ENCODE measurements around the gene AFF3.

The AFF3 gene

GRCh38 chr2:99771681-99772333, 370.6 kb downstream of the AFF3 start:
- H3K9me3 ChIP-seq (ENCODE audit: severe bottlenecking), result no peaks in the 10 kb centered on the region
- ATAC-seq (ENCODE audit: low read depth) (no peak), DNase-seq (ENCODE audit: low spot score) (no peak)
- no peak overlapping the region for H3K27ac ChIP-seq (ENCODE audit: poor library complexity, severe bottlenecking)
- H3K4me3 ChIP-seq (ENCODE audit: severe bottlenecking), result no peak overlapping the region
- TF ChIP-seq, protein P1, sequence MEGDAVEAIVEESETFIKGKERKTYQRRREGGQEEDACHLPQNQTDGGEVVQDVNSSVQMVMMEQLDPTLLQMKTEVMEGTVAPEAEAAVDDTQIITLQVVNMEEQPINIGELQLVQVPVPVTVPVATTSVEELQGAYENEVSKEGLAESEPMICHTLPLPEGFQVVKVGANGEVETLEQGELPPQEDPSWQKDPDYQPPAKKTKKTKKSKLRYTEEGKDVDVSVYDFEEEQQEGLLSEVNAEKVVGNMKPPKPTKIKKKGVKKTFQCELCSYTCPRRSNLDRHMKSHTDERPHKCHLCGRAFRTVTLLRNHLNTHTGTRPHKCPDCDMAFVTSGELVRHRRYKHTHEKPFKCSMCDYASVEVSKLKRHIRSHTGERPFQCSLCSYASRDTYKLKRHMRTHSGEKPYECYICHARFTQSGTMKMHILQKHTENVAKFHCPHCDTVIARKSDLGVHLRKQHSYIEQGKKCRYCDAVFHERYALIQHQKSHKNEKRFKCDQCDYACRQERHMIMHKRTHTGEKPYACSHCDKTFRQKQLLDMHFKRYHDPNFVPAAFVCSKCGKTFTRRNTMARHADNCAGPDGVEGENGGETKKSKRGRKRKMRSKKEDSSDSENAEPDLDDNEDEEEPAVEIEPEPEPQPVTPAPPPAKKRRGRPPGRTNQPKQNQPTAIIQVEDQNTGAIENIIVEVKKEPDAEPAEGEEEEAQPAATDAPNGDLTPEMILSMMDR (IDR thresholded peaks at IDR 0.05; ENCODE audit: poor library complexity, severe bottlenecking), result no peak
- H3K36me3 ChIP-seq (ENCODE audit: low read depth), result no peaks in the 10 kb centered on the region
- no peaks in the 10 kb centered on the region for H3K27me3 ChIP-seq (ENCODE audit: insufficient read depth, poor library complexity, severe bottlenecking)
- no peaks in the 10 kb centered on the region for H3K4me1 ChIP-seq (ENCODE audit: insufficient read depth, poor library complexity, severe bottlenecking)

- no peak for DNase-seq (ENCODE audit: low spot score)
- no peak overlapping the region for H3K4me3 ChIP-seq (ENCODE audit: severe bottlenecking)
- H3K27ac ChIP-seq (ENCODE audit: poor library complexity, severe bottlenecking), result no peak overlapping the region
- no peaks in the 10 kb centered on the region for H3K36me3 ChIP-seq (ENCODE audit: low read depth)
- no peaks in the 10 kb centered on the region for H3K9me3 ChIP-seq (ENCODE audit: severe bottlenecking)
- TF ChIP-seq, protein P1 (IDR thresholded peaks at IDR 0.05; ENCODE audit: poor library complexity, severe bottlenecking), result no peak
- H3K27me3 ChIP-seq (ENCODE audit: insufficient read depth, poor library complexity, severe bottlenecking), result no peaks in the 10 kb centered on the region
- no peaks in the 10 kb centered on the region for H3K4me1 ChIP-seq (ENCODE audit: insufficient read depth, poor library complexity, severe bottlenecking)
- no peak for ATAC-seq (ENCODE audit: low read depth)
Measured at GRCh38 chr2:99770876-99771275, 371.5 kb downstream of the AFF3 start.

DNA sequence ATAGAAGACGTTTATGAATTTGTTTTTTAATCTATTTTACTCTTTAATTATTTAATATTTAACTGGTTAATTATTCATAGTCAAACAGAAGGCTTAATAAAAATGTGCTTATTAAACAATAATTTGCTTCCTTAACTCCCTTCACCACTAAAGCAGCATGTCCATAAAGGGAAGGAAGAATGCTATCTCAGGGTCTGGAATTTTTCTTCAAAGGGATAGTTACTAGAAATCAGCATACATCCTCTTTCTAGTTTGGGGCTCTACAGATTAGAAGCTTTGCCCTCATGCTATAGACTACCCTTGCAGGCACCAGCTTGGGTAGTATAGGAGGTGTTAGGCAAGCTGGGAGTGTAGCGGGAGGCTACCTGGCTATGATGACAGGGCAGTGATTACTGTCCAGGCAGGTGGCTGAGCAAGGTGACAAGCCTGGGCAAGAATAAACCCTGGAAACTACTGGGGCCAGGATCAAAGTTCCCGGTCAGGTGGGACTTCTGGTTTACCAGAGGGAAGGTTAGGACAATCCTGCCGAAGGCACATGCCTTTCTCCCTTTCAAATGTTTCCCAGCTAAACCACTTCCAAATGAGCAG, 376.6 kb downstream of the AFF3 start:
- H3K27ac ChIP-seq (ENCODE audit: poor library complexity, severe bottlenecking), result no peak overlapping the region
- H3K27me3 ChIP-seq (ENCODE audit: insufficient read depth, poor library complexity, severe bottlenecking), result no peaks in the 10 kb centered on the region
- no peak overlapping the region for H3K4me3 ChIP-seq (ENCODE audit: severe bottlenecking)
- H3K36me3 ChIP-seq (ENCODE audit: low read depth), result no peaks in the 10 kb centered on the region
- H3K9me3 ChIP-seq (ENCODE audit: severe bottlenecking), result no peaks in the 10 kb centered on the region
- no peak for DNase-seq (ENCODE audit: low spot score)
- TF ChIP-seq, protein P1 (IDR thresholded peaks at IDR 0.05; ENCODE audit: poor library complexity, severe bottlenecking), result no peak
- no peak for ATAC-seq (ENCODE audit: low read depth)
- no peaks in the 10 kb centered on the region for H3K4me1 ChIP-seq (ENCODE audit: insufficient read depth, poor library complexity, severe bottlenecking)

- ATAC-seq (ENCODE audit: low read depth) (no peak), DNase-seq (ENCODE audit: low spot score) (no peak)
- H3K27me3 ChIP-seq (ENCODE audit: insufficient read depth, poor library complexity, severe bottlenecking), result peaks cover 5% of the 10 kb centered on the region
- no peak overlapping the region for H3K4me3 ChIP-seq (ENCODE audit: severe bottlenecking)
- H3K4me1 ChIP-seq (ENCODE audit: insufficient read depth, poor library complexity, severe bottlenecking), result no peaks in the 10 kb centered on the region
- TF ChIP-seq, protein P1 (IDR thresholded peaks at IDR 0.05; ENCODE audit: poor library complexity, severe bottlenecking), result no peak
- no peak overlapping the region for H3K27ac ChIP-seq (ENCODE audit: poor library complexity, severe bottlenecking)
- no peaks in the 10 kb centered on the region for H3K9me3 ChIP-seq (ENCODE audit: severe bottlenecking)
- no peaks in the 10 kb centered on the region for H3K36me3 ChIP-seq (ENCODE audit: low read depth)
Measured at GRCh38 chr2:99763764-99764163, 378.6 kb downstream of the AFF3 start.

DNA sequence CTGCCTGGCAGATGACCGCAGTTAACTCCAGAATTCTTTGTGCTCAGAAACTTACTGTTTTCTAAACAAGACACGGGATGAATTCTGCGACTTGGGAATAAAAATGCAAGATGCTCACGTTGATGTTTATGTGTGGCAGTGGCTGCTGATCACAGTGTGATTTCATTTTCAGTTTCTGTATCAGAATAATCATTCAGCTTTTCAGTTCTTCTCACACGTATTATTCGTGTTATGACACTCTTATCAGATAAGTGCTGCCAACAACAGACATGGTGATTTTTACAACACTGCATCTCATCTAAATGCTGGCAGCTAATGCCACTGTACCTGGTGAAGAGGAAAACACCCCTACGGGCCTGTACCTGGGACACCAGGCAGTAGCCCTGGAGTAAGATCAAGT, 379.7 kb downstream of the AFF3 start:
- no peak overlapping the region for H3K27ac ChIP-seq (ENCODE audit: poor library complexity, severe bottlenecking)
- ATAC-seq (ENCODE audit: low read depth), result no peak
- DNase-seq (ENCODE audit: low spot score), result no peak

More for the DNA sequence above, 379.7 kb downstream of the AFF3 start:
- H3K4me3 ChIP-seq (ENCODE audit: severe bottlenecking), result no peak overlapping the region
- no peaks in the 10 kb centered on the region for H3K9me3 ChIP-seq (ENCODE audit: severe bottlenecking)
- TF ChIP-seq, protein P1 (IDR thresholded peaks at IDR 0.05; ENCODE audit: poor library complexity, severe bottlenecking), result no peak
- H3K36me3 ChIP-seq (ENCODE audit: low read depth), result no peaks in the 10 kb centered on the region
- no peaks in the 10 kb centered on the region for H3K4me1 ChIP-seq (ENCODE audit: insufficient read depth, poor library complexity, severe bottlenecking)
- H3K27me3 ChIP-seq (ENCODE audit: insufficient read depth, poor library complexity, severe bottlenecking), result peaks cover 7% of the 10 kb centered on the region

Measured in RWPE2 (cell line).